Measurements from ENCODE around the gene CASTOR1.

The CASTOR1 gene

DNA sequence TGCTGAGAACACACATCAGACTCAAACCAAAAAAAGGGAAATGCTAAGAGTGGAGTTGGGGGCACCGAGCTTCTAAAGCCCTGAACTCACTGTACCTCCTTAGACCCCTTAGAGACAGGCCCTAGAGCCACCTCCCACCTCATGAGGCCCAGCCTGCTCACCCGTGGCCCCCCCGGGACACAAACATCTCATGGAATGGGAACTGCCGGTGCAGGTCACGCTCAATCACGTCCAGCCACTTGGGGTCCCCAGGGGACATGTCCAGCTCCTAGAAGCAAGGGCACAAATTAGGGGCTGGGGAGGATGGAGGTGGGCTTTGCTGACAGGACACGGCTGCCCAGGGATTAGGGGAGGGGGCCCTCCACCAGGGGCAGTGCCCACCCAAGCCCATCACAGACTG lies 6.3 kb upstream of the CASTOR1 start:
- CTCF ChIA-PET: interaction anchor here (0.7 to 1.0 kb wide), 4 partner anchors 8 to 64 kb away, joined by 3 to 4 read pairs (median 4); no protein-coding TSS in a partner anchor
- no peak overlapping the region for H3K4me3 ChIP-seq (ENCODE audit: control insufficient read depth in 1 of 7, extremely low read depth in 1 of 7, insufficient read depth in 4 of 7, low read depth in 2 of 7, low read length in 6 of 7)
- POLR2A ChIA-PET: no interaction called here
- peaks cover 6 to 79% (median 52%) of the 10 kb centered on the region in 4 experiments for H3K36me3 ChIP-seq (ENCODE audit: control insufficient read depth in 4 of 4, insufficient read depth in 4 of 4, low read length in 3 of 4)
- no peaks in the 10 kb centered on the region for H3K27me3 ChIP-seq (replicated peaks in 2 of 5; ENCODE audit: control insufficient read depth in 4 of 5, insufficient read depth in 5 of 5, low read length in 4 of 5)
- H3K9me3 ChIP-seq (ENCODE audit: control extremely low read depth in 1 of 5, control insufficient read depth in 4 of 5, insufficient read depth in 2 of 5, low read depth in 1 of 5, low read length in 4 of 5): no peaks in the 10 kb centered on the region
- WGBS (ENCODE audit: insufficient coverage): 95% methylated on average over 6 of the region's 7 CpGs
- DNase-seq: no peak
- H3K4me1 ChIP-seq (ENCODE audit: control extremely low read depth in 1 of 4, control insufficient read depth in 4 of 4, insufficient read depth in 4 of 4, low read length in 3 of 4): peaks cover 0 to 9% (median 8%) of the 10 kb centered on the region in 4 experiments
- no peak overlapping the region for H3K27ac ChIP-seq (ENCODE audit: insufficient read depth in 1 of 2, low read depth in 1 of 2, low read length in 2 of 2, poor library complexity in 1 of 2, severe bottlenecking in 2 of 2)

DNA sequence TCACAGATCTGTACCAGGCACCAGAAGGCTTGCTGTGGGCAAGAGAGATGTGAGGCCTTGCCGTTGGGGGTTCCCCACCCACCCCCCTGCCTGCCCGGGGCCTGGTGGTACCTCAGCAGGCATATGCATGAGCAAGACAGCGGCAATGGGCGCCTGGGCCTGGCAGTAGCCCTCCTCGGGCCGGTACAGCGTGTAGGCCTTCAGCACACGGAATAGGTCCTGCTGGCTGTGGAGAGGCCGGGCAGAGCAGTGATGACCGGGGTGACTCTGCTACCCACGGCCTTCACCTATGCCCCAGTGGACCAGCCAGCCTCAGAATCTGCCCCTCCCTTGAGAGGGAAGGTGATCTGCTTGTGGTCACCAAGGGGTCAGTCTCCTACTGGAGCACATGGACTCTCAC lies 5.5 kb upstream of the CASTOR1 start:
- Histone ChIP-seq H3K27me3 (replicated peaks in 2 of 5; ENCODE audit: control insufficient read depth in 4 of 5, insufficient read depth in 5 of 5, low read length in 4 of 5) (no peaks in the 10 kb centered on the region), H3K36me3 (ENCODE audit: control insufficient read depth in 4 of 4, insufficient read depth in 4 of 4, low read length in 3 of 4) (peaks cover 6 to 74% (median 52%) of the 10 kb centered on the region in 4 experiments), H3K4me1 (ENCODE audit: control extremely low read depth in 1 of 4, control insufficient read depth in 4 of 4, insufficient read depth in 4 of 4, low read length in 3 of 4) (peaks cover 0 to 15% (median 14%) of the 10 kb centered on the region in 4 experiments), H3K9me3 (ENCODE audit: control extremely low read depth in 1 of 5, control insufficient read depth in 4 of 5, insufficient read depth in 2 of 5, low read depth in 1 of 5, low read length in 4 of 5) (no peaks in the 10 kb centered on the region), H3K27ac (ENCODE audit: insufficient read depth in 1 of 2, low read depth in 1 of 2, low read length in 2 of 2, poor library complexity in 1 of 2, severe bottlenecking in 2 of 2) (no peak overlapping the region), H3K4me3 (ENCODE audit: control insufficient read depth in 1 of 7, extremely low read depth in 1 of 7, insufficient read depth in 4 of 7, low read depth in 2 of 7, low read length in 6 of 7) (no peak overlapping the region)
- DNase-seq: no peak
- 99% methylated on average over 11 of the region's 11 CpGs for WGBS (ENCODE audit: insufficient coverage)
- ChIA-PET POLR2A (no interaction called here), CTCF (interaction anchor here (1.2 to 1.9 kb wide), 3 partner anchors 28 to 96 kb away, joined by 3 to 8 read pairs (median 3); no protein-coding TSS in a partner anchor)

DNA sequence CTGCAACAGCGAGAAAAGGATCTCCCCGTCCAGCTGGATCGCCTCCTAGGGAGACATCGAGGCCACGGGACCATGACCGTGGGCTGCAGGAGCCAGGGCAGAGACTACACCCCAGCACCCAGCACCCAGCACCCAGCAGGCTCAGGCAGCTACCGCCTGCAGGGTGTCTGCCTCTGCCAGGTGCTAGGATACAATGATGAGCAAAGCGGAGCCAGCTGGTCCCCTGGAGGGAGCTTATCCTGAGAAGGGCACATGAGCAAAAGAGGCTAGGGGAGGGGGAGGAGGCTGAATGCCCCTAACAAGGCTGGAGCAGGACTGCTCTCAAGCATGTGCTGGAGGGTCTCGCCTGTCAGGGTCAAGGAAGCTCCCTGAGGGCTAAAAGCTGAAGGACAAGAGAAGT lies 4.8 kb upstream of the CASTOR1 start:
- CTCF ChIA-PET: interaction anchor here (1.2 to 7.5 kb wide), 4 partner anchors 7 to 97 kb away, joined by 3 to 83 read pairs (median 6); no protein-coding TSS in a partner anchor
- no peaks in the 10 kb centered on the region for H3K9me3 ChIP-seq (ENCODE audit: control extremely low read depth in 1 of 5, control insufficient read depth in 4 of 5, insufficient read depth in 2 of 5, low read depth in 1 of 5, low read length in 4 of 5)
- POLR2A ChIA-PET: no interaction called here
- no peak overlapping the region for H3K4me3 ChIP-seq (ENCODE audit: control insufficient read depth in 1 of 7, extremely low read depth in 1 of 7, insufficient read depth in 4 of 7, low read depth in 2 of 7, low read length in 6 of 7)
- no peak overlapping the region for H3K27ac ChIP-seq (ENCODE audit: insufficient read depth in 1 of 2, low read depth in 1 of 2, low read length in 2 of 2, poor library complexity in 1 of 2, severe bottlenecking in 2 of 2)
- peaks cover 0 to 20% (median 18%) of the 10 kb centered on the region in 4 experiments for H3K4me1 ChIP-seq (ENCODE audit: control extremely low read depth in 1 of 4, control insufficient read depth in 4 of 4, insufficient read depth in 4 of 4, low read length in 3 of 4)
- DNase-seq: no peak
- H3K27me3 ChIP-seq (replicated peaks in 2 of 5; ENCODE audit: control insufficient read depth in 4 of 5, insufficient read depth in 5 of 5, low read length in 4 of 5): no peaks in the 10 kb centered on the region
- WGBS (ENCODE audit: insufficient coverage): 99% methylated on average over 9 of the region's 9 CpGs
- H3K36me3 ChIP-seq (ENCODE audit: control insufficient read depth in 4 of 4, insufficient read depth in 4 of 4, low read length in 3 of 4): peaks cover 6 to 70% (median 51%) of the 10 kb centered on the region in 4 experiments

DNA sequence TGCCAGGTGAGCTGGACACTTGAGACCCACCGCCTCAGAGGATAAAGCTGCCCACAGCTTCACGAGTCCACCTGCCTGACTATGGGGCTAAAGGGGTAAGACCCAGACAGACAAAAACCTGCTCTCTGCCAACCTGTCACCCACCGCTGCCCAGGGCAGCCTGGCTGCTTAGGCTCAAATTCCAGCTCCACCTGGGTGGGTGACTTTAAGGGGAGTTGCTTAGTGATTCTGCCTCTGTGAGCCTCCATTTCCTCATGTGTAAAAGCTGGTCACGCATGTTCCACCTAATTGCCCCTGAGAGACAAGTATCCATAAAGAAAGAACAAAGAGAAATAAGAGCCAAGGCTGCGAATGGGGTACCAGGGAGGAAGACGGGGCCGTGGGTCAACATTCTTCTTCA lies 3.7 kb upstream of the CASTOR1 start:
- ChIA-PET CTCF (interaction anchor here (1.4 to 7.5 kb wide), 2 partner anchors 8 to 17 kb away, joined by 3 to 83 read pairs; no protein-coding TSS in a partner anchor), POLR2A (no interaction called here)
- Histone ChIP-seq H3K27ac (ENCODE audit: insufficient read depth in 1 of 2, low read depth in 1 of 2, low read length in 2 of 2, poor library complexity in 1 of 2, severe bottlenecking in 2 of 2) (no peak overlapping the region), H3K4me3 (ENCODE audit: control insufficient read depth in 1 of 7, extremely low read depth in 1 of 7, insufficient read depth in 4 of 7, low read depth in 2 of 7, low read length in 6 of 7) (no peak overlapping the region), H3K36me3 (ENCODE audit: control insufficient read depth in 4 of 4, insufficient read depth in 4 of 4, low read length in 3 of 4) (peaks cover 2 to 61% (median 45%) of the 10 kb centered on the region in 4 experiments), H3K27me3 (replicated peaks in 2 of 5; ENCODE audit: control insufficient read depth in 4 of 5, insufficient read depth in 5 of 5, low read length in 4 of 5) (no peaks in the 10 kb centered on the region), H3K4me1 (ENCODE audit: control extremely low read depth in 1 of 4, control insufficient read depth in 4 of 4, insufficient read depth in 4 of 4, low read length in 3 of 4) (peaks cover 4 to 30% (median 28%) of the 10 kb centered on the region in 4 experiments), H3K9me3 (ENCODE audit: control extremely low read depth in 1 of 5, control insufficient read depth in 4 of 5, insufficient read depth in 2 of 5, low read depth in 1 of 5, low read length in 4 of 5) (no peaks in the 10 kb centered on the region)
- DNase-seq: no peak
- 99% methylated on average over 7 of the region's 7 CpGs for WGBS (ENCODE audit: insufficient coverage)

DNA sequence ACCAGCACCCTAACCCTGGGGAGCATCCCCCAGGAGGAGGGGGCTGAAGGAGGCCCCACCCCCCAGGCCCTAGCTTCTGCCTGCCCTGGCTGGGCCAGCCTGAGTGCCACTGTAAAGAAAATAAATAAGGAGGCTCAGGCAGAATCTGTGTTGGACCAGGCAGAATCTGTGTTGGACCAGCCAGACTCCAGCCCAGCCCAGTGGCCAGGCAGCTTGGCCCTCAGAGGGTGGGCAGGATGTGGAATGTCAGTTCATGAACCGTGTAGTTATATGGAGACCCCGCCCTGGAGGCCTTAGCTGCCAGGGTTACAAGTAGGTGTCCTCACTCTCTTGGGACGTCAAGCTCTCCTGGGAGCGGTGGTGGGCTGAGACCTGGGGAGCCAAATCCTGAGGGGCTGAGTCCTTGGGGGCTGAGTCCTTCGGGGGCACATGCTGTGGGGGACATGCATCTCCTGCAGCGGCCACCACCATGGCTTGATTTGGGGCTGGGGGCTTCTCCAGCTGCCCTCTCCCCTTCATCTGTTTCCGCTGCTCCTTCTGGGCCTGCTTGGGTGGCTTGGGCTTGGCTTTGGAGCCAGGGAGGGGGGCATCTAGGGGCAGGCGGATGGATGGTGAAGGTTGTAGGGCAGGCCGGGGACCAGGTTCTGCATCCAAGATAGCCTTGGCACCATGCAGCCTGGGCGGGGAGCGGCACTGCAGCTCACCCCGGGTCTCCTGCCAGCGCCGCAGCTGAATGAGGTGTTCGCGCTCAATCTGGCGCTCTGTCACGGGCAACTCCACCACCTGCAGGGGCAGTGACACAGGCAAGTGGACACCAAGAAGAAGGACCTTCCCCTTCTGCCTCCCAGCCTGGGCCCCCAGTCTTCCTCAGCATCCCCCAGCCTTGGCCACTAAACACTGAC lies 3.0 kb upstream of the CASTOR1 start:
- Histone ChIP-seq H3K4me1 (ENCODE audit: control extremely low read depth in 1 of 4, control insufficient read depth in 4 of 4, insufficient read depth in 4 of 4, low read length in 3 of 4) (peaks cover 4 to 33% (median 33%) of the 10 kb centered on the region in 4 experiments), H3K4me3 (ENCODE audit: control insufficient read depth in 1 of 7, extremely low read depth in 1 of 7, insufficient read depth in 4 of 7, low read depth in 2 of 7, low read length in 6 of 7) (no peak overlapping the region), H3K27me3 (replicated peaks in 2 of 5; ENCODE audit: control insufficient read depth in 4 of 5, insufficient read depth in 5 of 5, low read length in 4 of 5) (no peaks in the 10 kb centered on the region), H3K36me3 (ENCODE audit: control insufficient read depth in 4 of 4, insufficient read depth in 4 of 4, low read length in 3 of 4) (peaks cover 2 to 54% (median 41%) of the 10 kb centered on the region in 4 experiments), H3K27ac (ENCODE audit: insufficient read depth in 1 of 2, low read depth in 1 of 2, low read length in 2 of 2, poor library complexity in 1 of 2, severe bottlenecking in 2 of 2) (no peak overlapping the region), H3K9me3 (ENCODE audit: control extremely low read depth in 1 of 5, control insufficient read depth in 4 of 5, insufficient read depth in 2 of 5, low read depth in 1 of 5, low read length in 4 of 5) (no peaks in the 10 kb centered on the region)
- WGBS (ENCODE audit: insufficient coverage): 96% methylated on average over 14 of the region's 18 CpGs
- CTCF ChIA-PET: interaction anchor here (1.0 to 7.5 kb wide), 4 partner anchors 9 to 36 kb away, joined by 3 to 83 read pairs (median 4); no protein-coding TSS in a partner anchor
- no peak for DNase-seq
- POLR2A ChIA-PET: no interaction called here

DNA sequence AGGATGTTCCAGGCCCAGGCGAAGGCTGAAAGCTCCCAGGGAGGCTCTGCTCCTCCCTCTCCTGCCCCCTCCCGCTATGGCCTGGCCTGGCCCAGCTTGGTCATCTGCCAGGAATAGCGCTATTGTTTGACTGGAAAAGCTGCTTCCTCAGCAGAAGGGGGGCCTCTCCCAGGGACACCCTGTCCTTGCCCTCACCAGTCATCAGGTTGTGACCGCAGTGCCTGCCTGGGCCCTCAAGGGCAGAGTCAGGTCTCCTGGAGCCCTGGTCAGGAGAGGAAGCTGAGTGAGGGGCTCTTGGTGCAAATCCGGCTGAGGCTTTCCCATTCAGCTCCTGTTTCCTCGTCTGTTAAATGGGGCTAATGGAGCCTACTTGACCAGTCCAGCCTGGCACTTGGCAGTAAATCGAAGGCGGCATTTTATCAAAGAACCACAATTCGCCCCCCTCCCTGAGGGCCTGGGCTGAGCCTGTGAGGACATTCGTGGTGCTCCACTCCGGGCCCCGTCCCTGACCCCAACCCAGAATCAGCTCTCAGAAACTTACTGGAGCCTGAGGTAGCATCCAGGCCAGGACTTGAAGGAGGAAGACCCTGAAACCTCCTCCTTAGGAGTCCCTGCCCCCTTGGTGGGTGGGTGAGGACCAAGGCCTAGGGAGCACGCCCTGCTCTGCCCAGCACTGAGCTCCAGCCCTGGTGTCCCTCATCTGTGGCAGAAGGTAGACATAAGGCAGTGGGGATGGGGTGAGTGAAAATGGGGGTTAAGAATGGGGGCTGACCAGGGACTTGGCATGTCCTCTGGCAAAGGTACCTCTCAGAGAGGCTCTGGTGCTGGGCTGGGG lies 2.0 kb upstream of the CASTOR1 start:
- 91% methylated on average over 8 of the region's 13 CpGs for WGBS (ENCODE audit: insufficient coverage)

More for the DNA sequence above, 2.0 kb upstream of the CASTOR1 start:
- Histone ChIP-seq H3K27ac (ENCODE audit: insufficient read depth in 1 of 2, low read depth in 1 of 2, low read length in 2 of 2, poor library complexity in 1 of 2, severe bottlenecking in 2 of 2) (no peak overlapping the region), H3K4me1 (ENCODE audit: control extremely low read depth in 1 of 4, control insufficient read depth in 4 of 4, insufficient read depth in 4 of 4, low read length in 3 of 4) (peaks cover 4 to 41% (median 37%) of the 10 kb centered on the region in 4 experiments), H3K36me3 (ENCODE audit: control insufficient read depth in 4 of 4, insufficient read depth in 4 of 4, low read length in 3 of 4) (peaks cover 2 to 44% (median 35%) of the 10 kb centered on the region in 4 experiments), H3K27me3 (replicated peaks in 2 of 5; ENCODE audit: control insufficient read depth in 4 of 5, insufficient read depth in 5 of 5, low read length in 4 of 5) (no peaks in the 10 kb centered on the region), H3K4me3 (ENCODE audit: control insufficient read depth in 1 of 7, extremely low read depth in 1 of 7, insufficient read depth in 4 of 7, low read depth in 2 of 7, low read length in 6 of 7) (no peak overlapping the region), H3K9me3 (ENCODE audit: control extremely low read depth in 1 of 5, control insufficient read depth in 4 of 5, insufficient read depth in 2 of 5, low read depth in 1 of 5, low read length in 4 of 5) (no peaks in the 10 kb centered on the region)
- DNase-seq: no peak
- ChIA-PET CTCF (interaction anchor here (0.8 to 7.5 kb wide), 8 partner anchors 10 to 99 kb away, joined by 3 to 83 read pairs (median 4); no protein-coding TSS in a partner anchor), POLR2A (interaction anchor here (1.1 to 1.4 kb wide), 3 partner anchors 15 to 36 kb away, joined by 3 to 4 read pairs (median 3); partner anchors contain the start of gene TBC1D10A)
